CD14-positive monocyte (primary cell): ENCODE results near the gene TRAPPC12. TPM values are rescaled to one million over a fixed set of nuclear protein-coding genes. Genes with fewer than 3 reads are reported as not detected.

Source experiments
- DNase-seq, 3 donors: peaks; one replicate each; pipeline ENCODE4 v3.0.0-alpha.2; 2011 to 2022
- H2AFZ ChIP-seq: 2 replicates; pipeline ENCODE4 v1.6.0; 2012; ENCODE audit warnings: mild to moderate bottlenecking, low read depth, low read length, inconsistent platforms; ENCODE audit not compliant: insufficient read depth, poor library complexity, severe bottlenecking
- H3K27ac ChIP-seq, 2 donors: 1 replicate in 1 of 2; 2 replicates in 1 of 2; pipeline ENCODE4 v1.5.1; 2012 to 2013; ENCODE audit warnings: low read length in 2 of 2, control low read depth in 1 of 2, inconsistent platforms in 1 of 2, low read depth in 1 of 2, mild to moderate bottlenecking in 1 of 2
- H3K27me3 ChIP-seq, 2 donors: one replicate each; pipeline versions ENCODE4 v1.6.0 to v1.6.1; 2011 to 2013; ENCODE audit warnings: low read length in 2 of 2; ENCODE audit not compliant: control insufficient read depth in 2 of 2, insufficient read depth in 2 of 2
- H3K36me3 ChIP-seq, 2 donors: replicated peaks in 1 of 2; 1 replicate in 1 of 2; 2 replicates in 1 of 2; pipeline versions ENCODE4 v1.5.1 to v1.6.1; 2012 to 2013; ENCODE audit warnings: low read length in 2 of 2, control low read depth in 1 of 2, inconsistent platforms in 1 of 2, mild to moderate bottlenecking in 1 of 2; ENCODE audit not compliant: insufficient read depth in 2 of 2, control insufficient read depth in 1 of 2
- H3K4me1 ChIP-seq, 2 donors: 1 replicate in 1 of 2; 2 replicates in 1 of 2; pipeline versions ENCODE4 v1.5.1 to v1.6.1; 2012 to 2013; ENCODE audit warnings: low read length in 2 of 2, control low read depth in 1 of 2, inconsistent platforms in 1 of 2, mild to moderate bottlenecking in 1 of 2, moderate library complexity in 1 of 2; ENCODE audit not compliant: insufficient read depth in 2 of 2, control insufficient read depth in 1 of 2
- H3K4me2 ChIP-seq: replicated peaks from 2 replicates; pipeline ENCODE3; 2012; ENCODE audit warnings: low read length, moderate library complexity, mild to moderate bottlenecking; ENCODE audit not compliant: poor library complexity, severe bottlenecking; ENCODE audit errors: extremely low read depth
- H3K4me3 ChIP-seq, 3 experiments: fragments of 200-600 bp in 1 of 3; sonication (generic) in 1 of 3; replicated peaks in 1 of 3; 1 replicate in 2 of 3; 2 replicates in 1 of 3; pipeline ENCODE4 v1.5.1; 2011 to 2013; ENCODE audit warnings: low read length in 3 of 3, mild to moderate bottlenecking in 3 of 3, control low read depth in 2 of 3, low read depth in 2 of 3, inconsistent platforms in 1 of 3, moderate library complexity in 1 of 3
- H3K79me2 ChIP-seq: 2 replicates; pipeline ENCODE4 v1.6.0; 2012; ENCODE audit warnings: mild to moderate bottlenecking, control low read depth, inconsistent platforms, low read length, moderate library complexity; ENCODE audit not compliant: insufficient read depth
- H3K9ac ChIP-seq: 2 replicates; pipeline ENCODE4 v1.6.0; 2017; ENCODE audit warnings: low read length, mild to moderate bottlenecking; ENCODE audit not compliant: insufficient read depth, poor library complexity, severe bottlenecking
- H3K9me3 ChIP-seq, 2 donors: replicated peaks in 1 of 2; 1 replicate in 1 of 2; 2 replicates in 1 of 2; pipeline versions ENCODE4 v1.5.1 to v1.6.1; 2012 to 2013; ENCODE audit warnings: low read length in 2 of 2, control low read depth in 1 of 2; ENCODE audit not compliant: control insufficient read depth in 1 of 2, insufficient read depth in 1 of 2
- H4K20me1 ChIP-seq: 2 replicates; pipeline ENCODE4 v1.6.0; 2012; ENCODE audit warnings: mild to moderate bottlenecking, low read length, control low read depth, moderate library complexity; ENCODE audit not compliant: insufficient read depth
- H3K27ac Mint-ChIP-seq, 7 donors: one replicate each; pipeline ENCODE4 v1.8.0; 2020; ENCODE audit warnings: mild to moderate bottlenecking in 7 of 7, mixed read lengths in 7 of 7, moderate library complexity in 6 of 7, inconsistent platforms in 2 of 7
- H3K27me3 Mint-ChIP-seq, 3 donors: one replicate each; pipeline ENCODE4 v1.8.0; 2021 to 2022; ENCODE audit warnings: low read depth in 3 of 3, mild to moderate bottlenecking in 3 of 3, mixed read lengths in 3 of 3, moderate library complexity in 3 of 3, inconsistent platforms in 1 of 3
- H3K36me3 Mint-ChIP-seq, 2 donors: one replicate each; pipeline ENCODE4 v1.8.0; 2020; ENCODE audit warnings: mixed read lengths in 2 of 2, inconsistent platforms in 1 of 2, mild to moderate bottlenecking in 1 of 2
- H3K4me1 Mint-ChIP-seq: one replicate; pipeline ENCODE4 v1.8.0; 2020; ENCODE audit warnings: mild to moderate bottlenecking, mixed read lengths
- H3K4me3 Mint-ChIP-seq, 2 donors: one replicate each; pipeline ENCODE4 v1.8.0; 2020; ENCODE audit warnings: mild to moderate bottlenecking in 2 of 2, mixed read lengths in 2 of 2, moderate library complexity in 1 of 2
- H3K9me3 Mint-ChIP-seq, 7 donors: one replicate each; pipeline ENCODE4 v1.8.0; 2020 to 2022; ENCODE audit warnings: mixed read lengths in 7 of 7, mild to moderate bottlenecking in 6 of 7, moderate library complexity in 6 of 7, inconsistent platforms in 2 of 7
- WGBS: methylation state at CpG from one replicate; pipeline ENCODE4 v1.1.5; 2013; ENCODE audit warnings: missing lambda C conversion rate; ENCODE audit not compliant: insufficient coverage; 5-methylcytosine and 5-hydroxymethylcytosine counted together
- intact Hi-C, 2 donors: fragments of 100-400 bp; cut with micrococcal nuclease; formaldehyde crosslinking; loops; one replicate each; pipeline versions ENCODE4 v1.15.0 to v1.15.1; 2023
- polyA plus RNA-seq, 3 donors: library from polyadenylated mRNA; depleted of rRNA in 1 of 3; unstranded in 2 of 3; stranded (reverse) in 1 of 3; fragments of 300-500 nt in 2 of 3; fragments of >200 nt in 1 of 3; fragmentation: Illumina TruSeq in 2 of 3; gene quantifications; 1 replicate in 2 of 3; 2 replicates in 1 of 3; pipeline ENCODE4 v1.2.3, GENCODE V29; 2012 to 2021
- TF ChIP-seq, protein P1 (sequence below): fragments of 200-600 bp; IDR thresholded peaks from one replicate; pipeline ENCODE4 v1.8.0; 2022; ENCODE audit warnings: antibody characterized with exemption, mild to moderate bottlenecking

Gene TRAPPC12
- polyA plus RNA-seq, 3 donors: 26.6 to 72.1 (median 44.7) TPM

DNA sequence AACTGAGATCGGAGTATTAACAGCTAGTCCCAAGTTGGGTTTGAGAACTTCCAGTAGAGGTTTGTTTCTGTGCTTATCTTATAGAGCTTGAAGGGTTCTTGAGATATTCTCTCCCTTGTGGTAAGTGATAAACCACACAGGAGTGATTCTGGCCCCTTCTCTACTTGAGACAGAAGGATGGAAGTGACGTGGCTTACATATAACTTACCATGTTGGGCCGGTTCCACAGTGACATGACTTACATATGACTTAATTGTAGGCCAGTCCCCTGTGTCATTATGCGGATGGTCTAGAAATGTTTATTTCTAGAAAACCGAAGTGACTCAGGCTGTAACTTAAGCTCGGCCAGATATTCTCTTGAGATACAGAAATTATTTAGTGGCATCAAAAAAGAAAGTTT is 62.7 kb downstream of the TRAPPC12 start:
- Histone ChIP-seq H3K27me3 (no peaks in the 10 kb centered on the region), H3K4me2 (no peak overlapping the region), H2AFZ (no peak overlapping the region), H3K79me2 (no peaks in the 10 kb centered on the region), H4K20me1 (no peaks in the 10 kb centered on the region), H3K27ac (no peak overlapping the region), H3K9me3 (no peaks in the 10 kb centered on the region), H3K36me3 (peaks cover 40 to 56% of the 10 kb centered on the region in 2 donors), H3K4me3 (no peak overlapping the region), H3K9ac (no peak overlapping the region), H3K4me1 (no peaks in the 10 kb centered on the region)
- Mint-ChIP-seq H3K27ac (no peak overlapping the region), H3K9me3 (no peaks in the 10 kb centered on the region), H3K27me3 (no peaks in the 10 kb centered on the region), H3K36me3 (peaks cover 50% of the 10 kb centered on the region in 2 donors), H3K4me1 (peaks cover 2% of the 10 kb centered on the region), H3K4me3 (no peak overlapping the region)
- DNase-seq: no peak
- intact Hi-C loops: no loop called here
- TF ChIP-seq, protein P1, sequence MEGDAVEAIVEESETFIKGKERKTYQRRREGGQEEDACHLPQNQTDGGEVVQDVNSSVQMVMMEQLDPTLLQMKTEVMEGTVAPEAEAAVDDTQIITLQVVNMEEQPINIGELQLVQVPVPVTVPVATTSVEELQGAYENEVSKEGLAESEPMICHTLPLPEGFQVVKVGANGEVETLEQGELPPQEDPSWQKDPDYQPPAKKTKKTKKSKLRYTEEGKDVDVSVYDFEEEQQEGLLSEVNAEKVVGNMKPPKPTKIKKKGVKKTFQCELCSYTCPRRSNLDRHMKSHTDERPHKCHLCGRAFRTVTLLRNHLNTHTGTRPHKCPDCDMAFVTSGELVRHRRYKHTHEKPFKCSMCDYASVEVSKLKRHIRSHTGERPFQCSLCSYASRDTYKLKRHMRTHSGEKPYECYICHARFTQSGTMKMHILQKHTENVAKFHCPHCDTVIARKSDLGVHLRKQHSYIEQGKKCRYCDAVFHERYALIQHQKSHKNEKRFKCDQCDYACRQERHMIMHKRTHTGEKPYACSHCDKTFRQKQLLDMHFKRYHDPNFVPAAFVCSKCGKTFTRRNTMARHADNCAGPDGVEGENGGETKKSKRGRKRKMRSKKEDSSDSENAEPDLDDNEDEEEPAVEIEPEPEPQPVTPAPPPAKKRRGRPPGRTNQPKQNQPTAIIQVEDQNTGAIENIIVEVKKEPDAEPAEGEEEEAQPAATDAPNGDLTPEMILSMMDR: no peak
- 95% methylated on average over 4 of the region's 6 CpGs for WGBS

- no peaks in the 10 kb centered on the region for H3K9me3 ChIP-seq
- WGBS: 98% methylated on average over 6 of the region's 11 CpGs
- Mint-ChIP-seq H3K4me1 (peaks cover 2% of the 10 kb centered on the region), H3K27ac (no peak overlapping the region), H3K36me3 (peaks cover 58 to 59% of the 10 kb centered on the region in 2 donors), H3K9me3 (no peaks in the 10 kb centered on the region), H3K4me3 (no peak overlapping the region), H3K27me3 (no peaks in the 10 kb centered on the region)
- H3K27me3 ChIP-seq: no peaks in the 10 kb centered on the region
- no peak for DNase-seq
- H3K4me2 ChIP-seq: no peak overlapping the region
- H3K79me2 ChIP-seq: no peaks in the 10 kb centered on the region
- intact Hi-C loops: no loop called here
- no peak overlapping the region for H3K9ac ChIP-seq
- no peak overlapping the region for H3K27ac ChIP-seq
- no peaks in the 10 kb centered on the region for H4K20me1 ChIP-seq
- TF ChIP-seq, protein P1: no peak
- H3K4me1 ChIP-seq: no peaks in the 10 kb centered on the region
- peaks cover 49 to 65% of the 10 kb centered on the region in 2 donors for H3K36me3 ChIP-seq
- H2AFZ ChIP-seq: no peak overlapping the region
- H3K4me3 ChIP-seq: no peak overlapping the region
These were observed 63.6 kb downstream of the TRAPPC12 start for GRCh38 chr2:3443083-3443482.
